ENCODE results near the gene APOL1. TPM values are rescaled to one million over a fixed set of nuclear protein-coding genes. Genes with fewer than 3 reads are reported as not detected.

APOL1 gene
- total RNA-seq, 1 donor = 38.7 TPM

- peaks cover 98% of the 10 kb centered on the region for H3K79me2 ChIP-seq (ENCODE audit: insufficient read depth, low read length)
- no peaks in the 10 kb centered on the region for H3K9me3 ChIP-seq (ENCODE audit: low read depth, low read length)
- TF ChIP-seq CTCF (IDR thresholded peaks at IDR 0.05; ENCODE audit: extremely low read depth, low read depth, low read length) = no peak
- no peaks in the 10 kb centered on the region for H3K4me1 ChIP-seq (ENCODE audit: insufficient read depth, low read length)
- H3K4me3 ChIP-seq (ENCODE audit: insufficient read depth, low read length) = no peak overlapping the region
- DNase-seq (ENCODE audit: insufficient read length, low spot score, missing footprints) = no peak
- no peaks in the 10 kb centered on the region for H3K27me3 ChIP-seq (ENCODE audit: insufficient read depth, low read length)
- H3K36me3 ChIP-seq (ENCODE audit: insufficient read depth, low read length) = peaks cover 99% of the 10 kb centered on the region
- peaks cover 77% of the 10 kb centered on the region for H4K20me1 ChIP-seq (ENCODE audit: insufficient read depth, low read length)
- H3K27ac ChIP-seq (ENCODE audit: low read depth, low read length) = peak overlapping the region; percentile 1
- H2AFZ ChIP-seq (ENCODE audit: low read length) = no peak overlapping the region
- no peak overlapping the region for H3K4me2 ChIP-seq (ENCODE audit: insufficient read depth, low read length)
These were observed 48.9 kb downstream of the APOL1 start for GRCh38 chr22:36301851-36302250.

- no peak overlapping the region for H3K4me2 ChIP-seq (ENCODE audit: insufficient read depth, low read length)
- peaks cover 98% of the 10 kb centered on the region for H3K36me3 ChIP-seq (ENCODE audit: insufficient read depth, low read length)
- TF ChIP-seq CTCF (IDR thresholded peaks at IDR 0.05; ENCODE audit: extremely low read depth, low read depth, low read length) = no peak
- peaks cover 96% of the 10 kb centered on the region for H3K79me2 ChIP-seq (ENCODE audit: insufficient read depth, low read length)
- H3K27ac ChIP-seq (ENCODE audit: low read depth, low read length) = peak overlapping the region; percentile 20
- H2AFZ ChIP-seq (ENCODE audit: low read length) = no peak overlapping the region
- no peaks in the 10 kb centered on the region for H3K27me3 ChIP-seq (ENCODE audit: insufficient read depth, low read length)
- H3K4me1 ChIP-seq (ENCODE audit: insufficient read depth, low read length) = no peaks in the 10 kb centered on the region
- H3K9me3 ChIP-seq (ENCODE audit: low read depth, low read length) = no peaks in the 10 kb centered on the region
- no peak overlapping the region for H3K4me3 ChIP-seq (ENCODE audit: insufficient read depth, low read length)
- H4K20me1 ChIP-seq (ENCODE audit: insufficient read depth, low read length) = peaks cover 75% of the 10 kb centered on the region
- DNase-seq (ENCODE audit: insufficient read length, low spot score, missing footprints) = no peak
These were observed 49.6 kb downstream of the APOL1 start for GRCh38 chr22:36302439-36303114.

- Histone ChIP-seq H3K36me3 (ENCODE audit: insufficient read depth, low read length) (peaks cover 98% of the 10 kb centered on the region), H3K27me3 (ENCODE audit: insufficient read depth, low read length) (no peaks in the 10 kb centered on the region), H3K4me1 (ENCODE audit: insufficient read depth, low read length) (no peaks in the 10 kb centered on the region), H2AFZ (ENCODE audit: low read length) (no peak overlapping the region), H3K4me2 (ENCODE audit: insufficient read depth, low read length) (no peak overlapping the region), H3K4me3 (ENCODE audit: insufficient read depth, low read length) (no peak overlapping the region), H3K79me2 (ENCODE audit: insufficient read depth, low read length) (peaks cover 95% of the 10 kb centered on the region), H4K20me1 (ENCODE audit: insufficient read depth, low read length) (peaks cover 70% of the 10 kb centered on the region), H3K9me3 (ENCODE audit: low read depth, low read length) (no peaks in the 10 kb centered on the region), H3K27ac (ENCODE audit: low read depth, low read length) (no peak overlapping the region)
- TF ChIP-seq CTCF (IDR thresholded peaks at IDR 0.05; ENCODE audit: extremely low read depth, low read depth, low read length) = no peak
- DNase-seq (ENCODE audit: insufficient read length, low spot score, missing footprints) = no peak
These were observed 50.2 kb downstream of the APOL1 start for GRCh38 chr22:36303115-36303467.

- Histone ChIP-seq H3K27ac (ENCODE audit: low read depth, low read length) (peak overlapping the region; percentile 1), H3K27me3 (ENCODE audit: insufficient read depth, low read length) (no peaks in the 10 kb centered on the region), H3K36me3 (ENCODE audit: insufficient read depth, low read length) (peaks cover 98% of the 10 kb centered on the region), H3K9me3 (ENCODE audit: low read depth, low read length) (no peaks in the 10 kb centered on the region), H3K79me2 (ENCODE audit: insufficient read depth, low read length) (peaks cover 92% of the 10 kb centered on the region), H4K20me1 (ENCODE audit: insufficient read depth, low read length) (peaks cover 69% of the 10 kb centered on the region), H3K4me2 (ENCODE audit: insufficient read depth, low read length) (no peak overlapping the region), H3K4me3 (ENCODE audit: insufficient read depth, low read length) (no peak overlapping the region), H3K4me1 (ENCODE audit: insufficient read depth, low read length) (no peaks in the 10 kb centered on the region), H2AFZ (ENCODE audit: low read length) (no peak overlapping the region)
- TF ChIP-seq CTCF (IDR thresholded peaks at IDR 0.05; ENCODE audit: extremely low read depth, low read depth, low read length) = no peak
- no peak for DNase-seq (ENCODE audit: insufficient read length, low spot score, missing footprints)
These were observed 50.9 kb downstream of the APOL1 start for GRCh38 chr22:36303874-36304273.
